Stimulated activated CD4-positive, alpha-beta T cell treated with anti-CD3 and anti-CD28 coated beads, TNF-alpha, amount 100 ng/mL, for 48 hours (primary cell): Measurements from ENCODE around the gene CD59.
"Not testable (repeated sequence)": the region's sequence is repeated elsewhere in the genome, so short reads cannot be mapped to it uniquely, and the experiment has no call there.

Experiments used
- DNase-seq, 3 donors: peaks; one replicate each; pipeline ENCODE4 v3.0.0-alpha.2; 2020; ENCODE audit warnings: low read depth in 3 of 3

CD59 gene

GRCh38 chr11:33694346-33695050, 41.7 kb downstream of the CD59 start:
- no peak for DNase-seq

- DNase-seq: no peak
These were observed 43.7 kb downstream of the CD59 start for GRCh38 chr11:33692541-33692940.

- no peak for DNase-seq
These were observed 44.2 kb downstream of the CD59 start for GRCh38 chr11:33692013-33692504.

- no peak for DNase-seq
These were observed 45.0 kb downstream of the CD59 start for GRCh38 chr11:33691066-33691864.

GRCh38 chr11:33690290-33691065, 45.7 kb downstream of the CD59 start:
- DNase-seq: no peak

- no peak for DNase-seq
These were observed 46.7 kb downstream of the CD59 start for GRCh38 chr11:33689501-33689900.

GRCh38 chr11:33689085-33689484, 47.1 kb downstream of the CD59 start:
- DNase-seq: no peak

- DNase-seq: no peak
These were observed 48.3 kb downstream of the CD59 start for GRCh38 chr11:33687733-33688479.

GRCh38 chr11:33685082-33685481, 51.1 kb downstream of the CD59 start:
- no peak for DNase-seq

GRCh38 chr11:33684003-33684706, 52.1 kb downstream of the CD59 start:
- no peak for DNase-seq

GRCh38 chr11:33682446-33682845, 53.8 kb downstream of the CD59 start:
- DNase-seq: no peak

- DNase-seq: no peak
These were observed 54.2 kb downstream of the CD59 start for GRCh38 chr11:33682019-33682418.

GRCh38 chr11:33678616-33679015, 57.6 kb downstream of the CD59 start:
- DNase-seq: not testable (repeated sequence)

GRCh38 chr11:33674035-33674814, 62.0 kb downstream of the CD59 start:
- no peak for DNase-seq

GRCh38 chr11:33672273-33672672, 64.0 kb downstream of the CD59 start:
- no peak for DNase-seq

GRCh38 chr11:33670250-33671011, 65.8 kb downstream of the CD59 start:
- DNase-seq: no peak

- DNase-seq: no peak
These were observed 66.5 kb downstream of the CD59 start for GRCh38 chr11:33669598-33670249.

- no peak for DNase-seq
These were observed 67.1 kb downstream of the CD59 start for GRCh38 chr11:33668951-33669596.
